Measurements from ENCODE around the gene CPM. TPM values are rescaled to one million over a fixed set of nuclear protein-coding genes. Genes with fewer than 3 reads are reported as not detected.
A peak's percentile ranks its signal among the peaks of the same experiment; 100 is the strongest.

Gene CPM
- total RNA-seq, 4 donors from 2014 or later: 54.0 to 117 (median 75.2) TPM

- TF ChIP-seq CTCF (IDR thresholded peaks at IDR 0.05): no peak
- peak in 1 of 2 donors; percentile 50 for TF ChIP-seq EP300 (IDR thresholded peaks at IDR 0.05)
- TF ChIP-seq POLR2A (IDR thresholded peaks at IDR 0.05): no peak
Observed at GRCh38 chr12:68962877-68963855, 30.2 kb upstream of the CPM start.

GRCh38 chr12:68959891-68960464, 27.0 kb upstream of the CPM start:
- Histone ChIP-seq H3K9me3 (no peaks in the 10 kb centered on the region), H3K4me3 (no peak overlapping the region), H3K27ac (peak overlapping the region in 1 of 4 donors; percentile 31), H3K36me3 (no peaks in the 10 kb centered on the region), H3K4me1 (peaks cover 0 to 6% (median 3%) of the 10 kb centered on the region in 4 donors), H3K27me3 (no peaks in the 10 kb centered on the region)
- DNase-seq (ENCODE audit: low spot score in 2 of 2): no peak
- TF ChIP-seq EP300 (IDR thresholded peaks at IDR 0.05) (no peak), POLR2A (IDR thresholded peaks at IDR 0.05) (no peak), CTCF (IDR thresholded peaks at IDR 0.05) (no peak)
- WGBS, 2 donors: 26 to 38% methylated on average over 7 of the region's 7 CpGs

More at GRCh38 chr12:68962877-68963855, 30.2 kb upstream of the CPM start:
- DNase-seq (ENCODE audit: low spot score in 2 of 2): no peak
- Histone ChIP-seq H3K9me3 (no peaks in the 10 kb centered on the region), H3K4me1 (peaks cover 0 to 6% (median 3%) of the 10 kb centered on the region in 4 donors), H3K27ac (peak overlapping the region in 2 of 4 donors; percentile 54 to 59), H3K36me3 (no peaks in the 10 kb centered on the region), H3K27me3 (no peaks in the 10 kb centered on the region), H3K4me3 (no peak overlapping the region)
- WGBS, 2 donors: 88 to 90% methylated on average over 5 of the region's 5 CpGs

- H3K4me1 ChIP-seq: peaks cover 0 to 6% (median 3%) of the 10 kb centered on the region in 4 donors
- 61 to 63% methylated on average over 4 of the region's 4 CpGs for WGBS, 2 donors
- no peak for DNase-seq (ENCODE audit: low spot score in 2 of 2)
- TF ChIP-seq CTCF (IDR thresholded peaks at IDR 0.05) (no peak), EP300 (IDR thresholded peaks at IDR 0.05) (no peak), POLR2A (IDR thresholded peaks at IDR 0.05) (no peak)
- no peak overlapping the region for H3K4me3 ChIP-seq
- H3K9me3 ChIP-seq: no peaks in the 10 kb centered on the region
- H3K27me3 ChIP-seq: no peaks in the 10 kb centered on the region
- no peaks in the 10 kb centered on the region for H3K36me3 ChIP-seq
- H3K27ac ChIP-seq: peak overlapping the region in 1 of 4 donors; percentile 31
Observed at GRCh38 chr12:68959143-68959858, 26.3 kb upstream of the CPM start.

GRCh38 chr12:68958322-68958721, 25.4 kb upstream of the CPM start:
- 79 to 85% methylated on average over 3 of the region's 3 CpGs for WGBS, 2 donors

More at GRCh38 chr12:68958322-68958721, 25.4 kb upstream of the CPM start:
- Histone ChIP-seq H3K4me1 (peaks cover 0 to 6% (median 3%) of the 10 kb centered on the region in 4 donors), H3K9me3 (no peaks in the 10 kb centered on the region), H3K27ac (no peak overlapping the region), H3K27me3 (no peaks in the 10 kb centered on the region), H3K4me3 (no peak overlapping the region), H3K36me3 (no peaks in the 10 kb centered on the region)
- TF ChIP-seq POLR2A (IDR thresholded peaks at IDR 0.05) (no peak), CTCF (IDR thresholded peaks at IDR 0.05) (no peak)
- DNase-seq (ENCODE audit: low spot score in 2 of 2): no peak
